SK-N-MC (cell line): Measurements from ENCODE around the gene IDUA.

Experiments
- EZH2 ChIP-seq: fragments of 200-600 bp; sonication (generic); IDR thresholded peaks from one replicate; pipeline ENCODE4 v1.6.1; 2017; ENCODE audit warnings: antibody characterized with exemption
- FOXP2 ChIP-seq: optimal IDR thresholded peaks from 2 replicates; pipeline ENCODE3; 2011; ENCODE audit warnings: mild to moderate bottlenecking, moderate library complexity; ENCODE audit not compliant: insufficient read depth; ENCODE audit errors: extremely low read length, control extremely low read depth
- POLR2AphosphoS5 ChIP-seq: IDR thresholded peaks from 2 replicates; pipeline ENCODE4 v1.6.1; 2012; ENCODE audit warnings: mild to moderate bottlenecking, low read depth, low read length, borderline replicate concordance

DNA sequence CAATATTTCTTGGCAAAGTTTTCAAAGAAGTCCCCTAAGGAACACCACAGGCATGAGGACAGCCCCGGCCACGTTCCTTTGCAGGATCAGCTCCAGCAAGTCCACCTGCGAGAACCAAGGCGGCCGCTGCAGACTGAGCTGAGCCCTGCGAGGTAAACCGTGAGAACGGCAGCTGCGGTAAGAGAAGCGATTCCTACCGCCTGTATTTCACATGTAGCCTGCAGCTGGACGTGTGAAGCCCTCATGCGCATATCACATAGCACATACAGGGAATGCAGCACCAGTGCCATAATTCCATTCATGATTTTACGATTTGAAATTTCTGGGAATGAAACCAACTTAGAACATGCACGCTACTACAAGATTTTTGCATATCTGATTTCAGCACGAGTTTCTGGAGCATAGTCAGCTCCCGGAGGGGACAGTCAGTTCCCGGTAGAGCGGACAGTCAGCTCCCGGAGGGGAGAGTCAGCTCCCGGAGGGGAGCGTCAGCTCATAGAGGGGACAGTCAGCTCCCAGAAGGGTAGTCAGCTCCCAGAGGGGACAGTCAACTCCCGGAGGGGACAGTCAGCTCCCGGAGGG lies 66.3 kb downstream of the IDUA start:
- TF ChIP-seq POLR2AphosphoS5 (no peak), EZH2 (no peak), FOXP2 (no peak)
